ENCODE results near the gene WDR47.
"Not testable (repeated sequence)": the region's sequence is repeated elsewhere in the genome, so short reads cannot be mapped to it uniquely, and the experiment has no call there.

The WDR47 gene

DNA sequence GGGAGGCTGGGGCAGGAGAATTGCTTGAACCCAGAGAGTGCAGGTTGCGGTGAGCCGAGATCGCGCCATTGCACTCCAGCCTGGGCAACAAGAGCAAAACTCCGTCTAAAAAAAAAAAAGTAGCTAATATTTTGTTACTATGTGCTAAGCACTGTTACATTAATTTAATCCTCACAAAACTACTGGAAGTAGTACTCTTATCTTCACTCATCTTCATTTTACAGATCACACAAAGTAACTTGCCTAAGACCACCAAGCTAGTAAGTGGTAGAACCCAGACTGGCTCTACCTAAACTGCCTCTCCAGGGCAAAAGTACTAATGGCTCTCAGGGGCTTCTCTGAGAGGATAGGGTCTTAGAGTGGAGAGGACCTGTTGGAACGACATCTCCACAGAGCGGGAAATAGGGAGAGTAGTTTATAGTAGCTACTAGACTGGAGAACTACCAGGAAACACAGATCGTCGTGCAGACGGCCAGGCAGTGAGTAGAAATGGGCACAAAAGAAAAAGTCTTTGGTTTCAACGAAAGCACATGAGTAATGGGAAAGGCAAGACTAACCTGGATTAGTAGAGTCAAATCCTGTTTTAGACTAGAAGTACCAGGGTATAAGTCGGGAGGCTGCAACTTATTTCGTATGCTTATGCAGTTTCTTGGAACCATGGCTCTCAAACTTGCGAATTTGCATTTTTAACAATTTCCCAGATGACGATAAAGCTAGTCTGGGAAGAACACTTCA is 80.0 kb downstream of the WDR47 start:
- DNase-seq = no peak

DNA sequence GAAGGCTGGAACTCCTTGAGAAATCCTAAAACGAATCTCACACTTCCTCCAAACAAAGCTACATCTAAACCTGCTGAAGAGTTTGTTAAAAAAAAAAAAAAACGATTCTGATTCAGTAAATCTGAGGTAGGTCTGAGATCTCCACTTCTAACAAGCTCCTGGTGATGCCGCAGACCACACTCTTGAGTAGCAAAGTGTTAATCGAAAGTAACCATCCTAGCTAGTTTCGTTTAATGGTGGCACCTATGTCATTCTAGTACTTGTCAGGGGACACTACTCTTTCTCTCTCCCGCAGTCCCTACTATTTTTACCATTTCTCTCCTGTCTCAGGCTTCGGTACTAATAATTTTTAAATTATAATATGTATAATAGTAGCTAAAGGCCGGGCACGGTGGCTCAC is 80.7 kb downstream of the WDR47 start:
- no peak for DNase-seq

DNA sequence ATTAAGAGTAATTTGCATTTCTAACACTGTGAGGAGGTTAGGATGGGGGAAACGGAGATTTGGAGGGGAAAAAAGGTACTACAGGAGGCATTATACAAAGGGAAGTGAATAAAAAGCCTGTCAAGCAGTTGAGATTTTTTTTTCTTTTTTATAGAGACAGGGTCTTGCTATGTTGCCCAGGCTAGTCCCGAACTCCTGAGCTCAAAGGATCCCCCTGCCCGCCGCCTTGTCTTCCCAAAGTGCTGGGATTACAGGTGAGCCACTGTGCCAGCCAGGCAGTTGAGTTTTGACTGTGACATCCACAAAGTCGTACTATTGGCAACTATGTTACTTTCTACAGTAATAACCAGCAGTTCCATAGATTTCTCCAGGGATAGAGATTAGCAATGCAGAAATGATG is 81.2 kb downstream of the WDR47 start:
- DNase-seq = no peak

DNA sequence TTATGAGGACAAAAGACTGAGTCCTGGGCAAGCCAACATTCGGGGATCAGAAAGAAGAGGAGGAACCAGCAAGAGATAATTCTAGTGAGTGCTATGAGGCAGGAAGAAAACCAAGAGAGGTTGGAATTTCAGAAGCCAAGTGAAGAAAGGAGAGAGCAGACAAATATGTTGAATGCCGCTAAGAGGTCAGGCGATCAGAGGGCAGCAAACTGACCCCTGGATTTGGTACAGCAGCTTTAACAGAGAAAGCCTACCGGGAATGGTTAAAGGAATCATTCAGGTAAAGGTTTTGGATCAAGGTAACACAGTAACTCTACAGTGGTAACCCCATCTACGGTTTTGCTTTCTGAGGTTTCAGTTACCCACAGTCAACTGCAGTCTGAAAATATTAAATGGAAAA is 84.0 kb downstream of the WDR47 start:
- no peak for DNase-seq

DNA sequence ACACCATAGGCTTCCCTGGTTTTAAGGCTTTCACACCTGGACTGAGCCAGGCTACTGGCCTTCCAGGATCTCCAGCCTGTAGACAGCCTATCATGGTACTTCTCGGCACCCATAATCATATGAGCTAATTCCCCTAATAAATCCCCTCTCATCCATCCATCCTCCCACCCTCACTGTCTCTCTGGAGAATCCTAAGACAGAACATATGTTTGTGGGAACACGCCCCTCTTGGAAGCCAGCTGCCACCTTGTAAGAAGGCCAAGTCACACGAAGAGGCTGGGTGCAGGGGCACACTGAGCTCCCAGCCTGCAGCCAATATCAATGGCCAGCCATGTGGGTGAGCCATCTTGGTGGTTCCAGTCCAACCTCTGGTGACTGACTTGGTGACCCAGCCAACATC is 86.0 kb downstream of the WDR47 start:
- no peak for DNase-seq

DNA sequence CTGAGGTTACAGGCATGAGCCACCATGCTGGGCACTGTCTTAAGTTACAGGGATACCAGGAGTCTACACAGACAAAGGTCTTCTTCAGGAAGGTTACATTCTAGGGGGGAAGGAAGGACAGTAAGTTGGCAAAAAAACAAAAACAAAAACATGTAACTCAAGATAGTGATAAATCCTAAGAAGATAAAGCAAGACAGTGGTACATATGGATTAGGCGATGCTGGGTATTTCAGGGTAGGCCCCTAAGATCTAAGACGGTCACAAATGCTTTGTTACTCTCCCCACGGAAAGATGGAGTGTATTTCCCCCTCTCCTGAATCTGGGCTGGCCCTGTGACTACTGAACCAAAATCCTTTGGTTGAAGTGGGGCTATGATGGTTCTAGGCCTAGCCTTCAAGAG is 86.8 kb downstream of the WDR47 start:
- DNase-seq = no peak

DNA sequence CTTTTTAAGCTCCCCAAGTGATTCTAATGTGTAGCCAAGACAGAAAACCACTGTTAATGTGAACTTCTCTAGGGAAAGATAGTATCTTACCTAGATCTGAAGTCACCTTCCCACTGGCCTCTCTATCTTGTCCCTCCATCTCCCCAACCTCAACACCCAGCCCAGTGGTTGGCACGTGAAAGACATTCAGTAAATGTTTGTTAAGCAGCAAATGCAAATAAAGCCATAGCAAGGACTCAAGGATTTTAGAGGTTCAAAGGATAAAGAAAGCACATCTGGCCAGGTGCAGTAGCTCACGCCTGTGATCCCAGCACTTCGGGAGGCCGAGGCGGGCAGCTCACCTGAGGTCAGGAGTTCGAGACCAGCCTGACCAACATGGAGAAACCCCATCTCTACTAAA is 88.5 kb downstream of the WDR47 start:
- DNase-seq = no peak

DNA sequence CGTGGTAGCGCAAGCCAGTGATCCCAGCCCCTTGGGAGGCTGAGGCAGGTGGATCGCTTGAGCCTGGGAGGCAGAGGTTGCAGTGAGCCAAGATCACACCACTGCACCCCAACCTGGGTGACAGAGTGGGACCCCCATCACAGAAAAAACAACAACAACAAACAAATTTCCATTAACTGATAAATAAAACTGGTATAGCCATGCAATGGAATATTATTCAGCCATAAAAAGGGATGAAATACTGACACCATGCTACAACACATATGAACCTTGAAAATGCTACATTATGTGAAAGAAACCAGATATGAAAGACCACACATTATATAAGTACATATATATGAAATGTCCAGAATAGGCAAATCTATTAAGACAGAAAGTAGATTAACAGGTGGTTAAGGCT is 90.7 kb downstream of the WDR47 start:
- DNase-seq = no peak

DNA sequence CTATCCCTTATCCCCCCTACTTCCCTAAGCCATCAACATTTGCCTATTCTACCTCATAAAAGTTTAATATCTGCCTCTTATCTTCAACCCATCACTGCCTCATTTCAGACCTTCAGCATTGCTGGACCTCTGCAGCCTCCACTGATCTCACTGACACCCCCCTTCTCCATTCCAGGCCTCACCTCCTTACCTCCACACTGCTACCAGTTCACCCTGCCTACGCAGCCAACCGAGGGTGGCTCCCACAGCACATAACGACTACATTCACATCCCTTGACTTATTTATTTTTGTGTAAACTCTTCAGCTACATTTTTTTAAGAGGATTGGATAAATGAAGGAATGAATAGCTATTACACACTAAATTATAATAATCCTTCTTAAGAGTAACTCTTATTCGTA is 92.9 kb downstream of the WDR47 start:
- no peak for DNase-seq

DNA sequence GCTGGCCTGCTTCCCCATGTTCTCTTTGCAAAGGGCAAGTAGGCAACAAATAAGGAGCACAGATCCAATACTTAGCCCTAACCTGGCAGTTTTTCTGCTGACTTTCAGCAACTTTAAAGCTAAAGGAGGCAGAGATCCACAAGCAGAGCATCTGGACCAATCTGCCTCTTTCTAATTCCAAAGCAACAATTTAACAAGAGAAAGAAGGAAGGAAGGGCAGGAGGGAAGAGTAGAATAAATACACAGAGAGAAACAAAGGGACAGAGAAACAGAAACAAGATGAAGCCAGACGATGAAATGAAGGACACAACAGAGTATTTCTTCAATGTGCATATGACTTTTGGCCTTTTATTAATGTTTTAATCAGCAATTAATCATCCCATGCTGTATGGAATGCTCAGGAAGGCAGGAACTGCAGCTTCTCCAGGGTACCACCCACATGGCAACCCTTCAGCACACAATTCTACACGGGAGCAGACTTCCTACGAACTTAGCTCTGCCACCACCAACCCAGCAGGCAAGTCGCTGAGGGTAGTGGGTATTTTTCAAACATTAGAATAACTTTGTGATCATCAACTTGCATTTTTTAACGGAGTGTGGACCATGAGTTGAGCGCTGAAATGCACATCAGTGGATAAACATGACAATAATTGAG is 93.9 kb downstream of the WDR47 start:
- DNase-seq = no peak

DNA sequence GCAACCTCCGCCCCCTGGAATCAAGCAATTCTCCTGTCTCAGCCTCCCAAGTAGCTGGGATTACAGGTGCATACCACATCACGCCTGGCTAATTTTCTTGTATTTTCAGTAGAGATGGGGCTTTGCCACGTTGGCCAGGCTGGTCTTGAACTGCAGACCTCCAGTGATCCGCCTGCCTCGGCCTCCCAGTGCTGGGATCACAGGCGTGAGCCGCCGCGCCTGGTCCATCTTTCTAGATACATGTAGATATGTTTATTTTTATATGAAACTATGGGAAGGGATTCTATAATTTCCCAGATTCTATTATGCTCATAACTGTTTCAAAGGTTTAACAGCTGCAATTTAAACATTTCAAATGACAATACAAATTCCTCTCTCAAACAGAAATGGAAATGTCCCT is 105.7 kb downstream of the WDR47 start:
- no peak for DNase-seq

DNA sequence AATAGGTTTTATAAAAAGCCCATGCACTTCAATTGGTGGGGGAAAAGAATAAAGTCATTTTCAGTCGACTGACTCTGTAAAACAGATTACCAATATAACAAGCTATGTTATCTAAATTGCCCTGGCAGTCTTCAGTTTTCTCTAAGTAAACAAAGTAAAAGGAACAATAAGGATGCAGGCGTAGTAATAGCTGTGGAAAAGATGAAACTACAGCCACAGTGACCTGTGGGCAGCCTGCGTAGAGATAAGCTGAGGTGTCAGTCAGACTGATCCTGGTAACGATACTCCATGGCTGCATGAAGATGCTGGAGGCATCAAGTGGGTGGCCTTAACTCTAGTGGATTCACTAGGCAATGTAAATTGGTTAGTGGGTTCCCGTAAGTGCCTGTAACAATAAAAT is 108.0 kb downstream of the WDR47 start:
- no peak for DNase-seq

DNA sequence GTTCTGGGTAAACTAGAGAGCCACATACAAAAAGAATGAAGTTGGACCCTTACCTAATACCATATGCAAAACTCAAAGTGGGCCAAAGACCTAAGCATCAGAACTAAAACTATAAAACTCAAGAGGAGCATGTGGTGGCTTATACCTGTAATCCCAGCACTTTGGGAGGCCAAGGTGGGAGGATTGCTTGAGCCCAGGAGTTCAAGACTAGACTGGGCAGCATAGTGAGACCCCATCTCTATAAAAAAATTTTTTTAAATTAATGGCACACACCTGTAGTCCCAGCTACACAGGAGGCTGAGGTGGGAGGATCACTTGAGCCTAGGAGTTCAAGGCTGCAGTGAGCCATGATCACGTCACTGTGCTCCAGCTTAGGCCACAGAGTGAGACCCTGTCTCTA is 114.3 kb downstream of the WDR47 start:
- not testable (repeated sequence) for DNase-seq

DNA sequence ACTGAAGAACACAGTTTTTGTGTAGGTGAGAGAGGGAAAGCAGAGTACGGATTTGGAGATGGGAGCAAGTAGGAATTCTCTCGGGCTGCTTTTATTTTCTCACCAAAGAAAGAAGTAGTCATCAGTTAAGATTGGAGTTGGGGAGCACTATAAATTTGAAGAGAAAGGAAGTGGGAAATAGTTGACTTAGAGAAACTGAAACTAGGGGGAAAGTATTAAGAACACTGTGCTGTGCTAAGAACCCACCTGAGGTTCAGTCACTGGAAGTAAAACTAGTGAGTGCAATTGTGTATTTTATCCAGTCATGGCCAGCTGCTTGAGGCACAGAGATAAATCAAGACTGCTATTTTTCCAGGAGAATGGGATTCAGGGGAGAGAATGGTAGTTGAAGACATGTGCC is 116.0 kb downstream of the WDR47 start:
- no peak for DNase-seq

Data from GDM1 (cell line).